GM18520 (cell line): ENCODE data around the gene ORC3.
"Not testable (repeated sequence)": the region's sequence is repeated elsewhere in the genome, so short reads cannot be mapped to it uniquely, and the experiment has no call there.

Source experiments
- ATAC-seq: cut with Tn5 transposase; IDR thresholded peaks from one replicate; pipeline ENCODE4 v1.9.1; 2021; ENCODE audit not compliant: unreplicated experiment

The ORC3 gene

GRCh38 chr6:87658516-87658915 lies 68.6 kb downstream of the ORC3 start:
- no peak for ATAC-seq

DNA sequence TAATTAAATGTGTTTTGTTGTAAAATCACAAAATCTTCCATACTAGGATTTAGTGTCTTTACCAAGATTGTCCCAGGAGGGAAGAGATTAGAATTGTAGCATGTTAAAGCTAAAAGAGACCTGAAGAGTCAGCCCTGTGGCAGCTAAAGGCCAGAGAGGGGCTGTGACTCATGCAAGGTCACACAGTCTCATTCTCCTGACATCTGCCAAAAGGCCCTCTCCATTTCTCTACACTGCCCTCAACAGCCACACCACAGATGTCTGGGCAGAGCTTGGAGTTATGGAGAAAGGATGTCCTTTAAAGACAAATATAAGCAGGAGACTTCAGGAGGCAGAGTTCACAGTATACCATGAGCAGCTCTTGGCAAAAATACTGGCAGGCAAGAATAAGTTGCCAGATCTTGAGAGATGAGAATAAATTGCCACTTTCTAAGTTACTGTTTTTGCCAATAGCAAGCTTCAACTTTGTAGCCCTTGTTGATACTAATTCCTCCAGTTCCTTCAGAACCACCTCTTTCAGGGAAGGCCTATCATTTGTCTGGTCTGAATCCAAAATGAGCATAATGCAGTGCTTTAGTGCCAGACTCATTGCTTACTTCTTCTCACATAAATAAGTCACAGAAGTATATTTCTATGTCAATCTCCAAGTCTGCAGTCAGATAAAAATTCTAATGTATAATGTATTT lies 70.4 kb downstream of the ORC3 start:
- ATAC-seq, result no peak

- ATAC-seq, result no peak
Measured at GRCh38 chr6:87661016-87661415, 71.1 kb downstream of the ORC3 start.

- no peak for ATAC-seq
Measured at GRCh38 chr6:87661503-87661902, 71.6 kb downstream of the ORC3 start.

DNA sequence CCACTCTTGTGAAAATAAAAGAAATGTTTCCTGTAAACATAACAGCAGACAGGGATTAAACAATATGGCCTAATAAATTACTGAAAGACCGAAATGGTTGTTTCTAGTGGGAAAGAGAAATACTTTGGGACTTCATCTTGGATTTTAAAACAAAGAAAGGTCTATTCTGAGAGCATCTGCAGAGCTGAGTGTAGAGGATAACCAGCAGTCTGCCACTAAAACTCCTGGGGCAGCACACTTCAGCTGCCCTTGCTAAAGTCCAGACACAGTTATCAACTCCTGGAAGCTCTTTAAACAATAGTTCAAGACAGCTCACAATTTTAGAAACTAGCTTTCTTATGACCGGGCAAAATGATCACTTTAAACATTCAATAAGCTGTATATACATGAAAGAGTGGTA lies 73.5 kb downstream of the ORC3 start:
- no peak for ATAC-seq

DNA sequence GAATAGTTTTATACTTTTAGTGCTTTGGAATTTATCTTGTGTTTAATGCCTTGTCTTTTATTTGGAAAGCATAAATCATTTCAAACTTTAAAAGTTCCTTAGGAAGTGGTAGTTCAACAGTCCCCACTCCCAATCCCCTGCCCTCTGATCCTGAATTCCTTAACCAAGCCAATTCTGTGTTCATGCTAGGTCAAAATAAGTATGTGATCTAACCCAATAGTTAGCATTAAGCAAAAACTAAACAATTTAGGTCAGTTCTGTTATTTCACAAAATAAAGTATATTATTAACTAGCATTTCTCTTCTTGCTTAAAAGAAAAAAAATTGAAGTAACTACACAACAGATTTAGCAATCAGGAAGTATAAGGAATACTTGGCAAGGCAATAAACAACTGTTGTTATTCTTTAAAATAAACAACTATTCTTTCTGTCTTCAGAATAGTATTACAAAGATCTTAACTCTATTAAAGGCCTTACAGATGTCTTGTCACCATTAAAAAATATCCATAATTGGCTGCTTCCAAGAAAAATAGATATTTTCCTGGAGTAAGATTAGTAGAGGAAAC lies 75.1 kb downstream of the ORC3 start:
- ATAC-seq, result no peak

- no peak for ATAC-seq
Measured at GRCh38 chr6:87667032-87667431, 77.1 kb downstream of the ORC3 start.

- ATAC-seq, result no peak
Measured at GRCh38 chr6:87668013-87668412, 78.1 kb downstream of the ORC3 start.

GRCh38 chr6:87669051-87669450 lies 79.1 kb downstream of the ORC3 start:
- ATAC-seq, result no peak

GRCh38 chr6:87670707-87671106 lies 80.8 kb downstream of the ORC3 start:
- no peak for ATAC-seq

DNA sequence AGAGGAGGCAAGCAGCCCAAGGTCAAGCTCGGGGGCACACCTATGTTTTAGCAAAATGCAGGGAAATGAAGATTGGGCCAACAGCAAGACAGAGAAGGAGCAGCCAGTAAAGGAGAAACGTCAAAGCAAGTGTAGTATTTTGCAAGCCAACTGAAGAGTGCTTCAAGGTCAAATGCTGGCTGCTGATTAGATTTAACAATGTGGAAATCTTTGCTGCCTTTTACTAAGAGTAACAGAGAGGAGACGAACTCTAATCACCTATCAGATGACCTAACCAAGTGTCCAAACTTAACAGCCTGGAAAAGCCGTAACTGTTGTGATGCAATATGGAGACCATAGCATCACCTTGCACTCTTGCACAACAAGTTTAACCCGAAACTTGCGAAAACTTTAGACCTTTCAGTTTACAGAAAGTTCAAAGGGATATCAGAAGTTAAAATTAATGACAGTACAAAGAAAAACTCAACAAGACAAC lies 81.7 kb downstream of the ORC3 start:
- no peak for ATAC-seq

GRCh38 chr6:87672641-87673040 lies 82.7 kb downstream of the ORC3 start:
- ATAC-seq, result no peak

GRCh38 chr6:87673237-87673636 lies 83.3 kb downstream of the ORC3 start:
- no peak for ATAC-seq

DNA sequence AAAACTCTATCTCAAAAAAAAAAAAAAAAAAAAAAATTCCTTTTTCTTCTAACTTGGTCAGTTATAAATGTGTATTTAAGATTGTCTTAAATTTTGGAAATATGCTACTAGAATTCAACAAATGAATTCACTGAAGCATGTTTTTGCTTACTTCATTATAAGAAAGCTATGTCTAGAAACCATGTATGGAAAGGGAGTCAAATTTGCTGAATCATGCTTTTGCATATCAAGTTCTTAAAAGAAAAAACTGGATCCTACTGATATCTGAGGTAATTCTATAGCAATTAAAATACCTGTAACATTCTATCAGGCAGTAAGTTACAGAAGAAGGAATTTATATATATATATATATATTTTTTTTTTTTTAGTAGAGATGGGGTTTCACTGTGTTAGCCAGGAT lies 84.4 kb downstream of the ORC3 start:
- no peak for ATAC-seq

DNA sequence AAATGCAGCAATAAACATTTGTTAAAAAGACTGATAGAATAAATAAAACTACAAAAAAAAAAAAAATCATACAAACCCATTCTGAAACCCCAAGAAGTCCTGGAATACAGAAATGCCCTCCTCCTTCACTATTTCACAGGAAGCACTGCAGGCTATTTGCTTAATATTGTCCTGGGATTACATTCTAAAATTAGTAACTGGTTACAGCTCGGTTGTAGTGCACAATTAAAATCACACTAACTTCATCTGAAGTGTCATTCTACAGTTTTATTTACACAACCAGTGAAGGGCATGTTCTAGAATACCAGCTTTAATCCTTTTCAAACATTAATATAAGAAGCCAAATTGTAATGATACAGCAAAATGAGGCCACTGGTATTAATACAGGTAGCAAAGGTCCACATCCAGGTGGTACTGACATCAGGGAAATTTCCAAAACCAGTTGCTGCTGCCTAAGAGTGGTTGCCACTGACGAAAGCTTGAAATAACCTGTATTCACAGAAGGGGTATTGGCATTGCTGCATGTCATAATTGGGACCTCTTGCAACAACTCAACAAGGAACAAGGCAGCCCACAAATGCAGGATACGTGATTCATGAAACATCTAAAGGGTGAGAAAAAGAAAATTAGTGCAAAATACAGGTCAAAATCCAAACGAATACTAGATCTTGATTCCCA lies 85.2 kb downstream of the ORC3 start:
- no peak for ATAC-seq

DNA sequence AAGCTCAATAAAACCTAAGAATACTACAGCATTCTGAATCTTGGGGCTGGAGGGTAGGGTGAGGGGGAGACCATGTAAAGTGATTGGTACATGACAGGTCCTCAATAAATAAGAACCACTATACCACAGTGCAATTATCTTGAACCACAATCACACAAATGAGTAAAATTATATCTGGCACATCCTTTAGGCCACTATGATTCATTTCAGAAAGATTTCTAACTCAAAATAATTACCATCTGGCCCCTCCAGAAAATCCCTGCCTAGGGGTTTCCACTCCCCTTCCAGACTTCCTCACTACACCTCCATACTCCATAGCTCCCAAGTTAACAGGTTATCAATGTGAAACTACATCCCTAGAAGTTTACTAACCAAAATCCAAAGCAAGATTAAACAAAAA lies 92.4 kb downstream of the ORC3 start:
- ATAC-seq, result no peak

DNA sequence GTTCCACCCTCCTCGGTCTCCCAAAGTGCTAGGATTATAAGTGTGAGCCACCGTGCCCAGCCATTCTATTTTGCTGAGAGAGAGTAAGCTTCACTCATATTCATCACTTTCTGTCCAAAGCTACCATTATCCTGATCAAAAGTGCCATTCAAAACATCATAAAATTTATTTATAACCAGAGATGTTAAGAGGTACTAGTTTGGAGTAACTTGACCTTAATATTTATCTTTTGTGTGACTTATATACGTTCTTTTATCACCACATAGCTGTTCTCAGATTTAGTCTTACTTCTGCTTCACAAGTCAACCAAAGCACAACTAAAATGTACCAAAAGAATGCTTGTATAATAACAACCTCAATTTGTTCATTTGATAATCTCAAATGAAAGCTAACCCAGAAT lies 94.0 kb downstream of the ORC3 start:
- no peak for ATAC-seq

GRCh38 chr6:87684895-87685654 lies 95.1 kb downstream of the ORC3 start:
- ATAC-seq, result no peak

DNA sequence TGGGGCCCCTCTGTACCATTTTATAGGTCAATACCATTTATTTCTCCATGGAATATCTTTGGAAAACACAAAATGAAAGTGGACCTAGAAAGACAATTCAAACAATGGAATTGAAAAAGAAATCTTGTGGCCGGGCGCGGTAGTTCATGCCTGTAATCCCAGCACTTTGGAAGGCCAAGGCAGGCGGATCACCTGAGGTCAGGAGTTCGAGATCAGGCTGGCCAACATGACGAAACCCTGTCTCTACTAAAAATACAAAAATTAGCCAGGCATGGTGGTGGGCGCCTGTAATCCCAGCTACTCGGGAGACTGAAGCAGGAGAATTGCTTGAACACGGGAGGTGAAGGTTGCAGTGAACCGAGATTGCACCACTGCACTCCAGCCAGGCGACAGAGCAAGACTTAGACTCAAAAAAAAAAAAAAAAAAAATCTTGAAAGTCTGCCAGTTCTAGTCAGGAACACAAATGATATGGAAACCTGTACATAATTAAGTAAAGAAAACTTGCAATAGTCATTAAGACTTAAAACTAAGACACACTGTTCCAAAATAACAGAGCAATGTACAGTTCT lies 96.8 kb downstream of the ORC3 start:
- ATAC-seq, result not testable (repeated sequence)

- no peak for ATAC-seq
Measured at GRCh38 chr6:87687296-87687695, 97.4 kb downstream of the ORC3 start.

- ATAC-seq, result not testable (repeated sequence)
Measured at GRCh38 chr6:87687893-87688292, 98.0 kb downstream of the ORC3 start.
